GM23338 (cell line): ENCODE data around the gene NTM. TPM values are rescaled to one million over a fixed set of nuclear protein-coding genes. Genes with fewer than 3 reads are reported as not detected.
"Not testable (repeated sequence)": the region's sequence is repeated elsewhere in the genome, so short reads cannot be mapped to it uniquely, and the experiment has no call there.

Experiments used
- ATAC-seq: fragments of 200-7000 bp; cut with Tn5 transposase; 3 replicates; pipeline ENCODE4 v1.9.1; 2020
- DNase-seq: peaks from one replicate; pipeline ENCODE4 v3.0.0-alpha.2; 2015; ENCODE audit warnings: low spot score
- H2AFZ ChIP-seq: fragments of 200-600 bp; sonication (generic); 2 replicates; pipeline ENCODE4 v1.8.0; 2016; ENCODE audit warnings: antibody characterized with exemption, mild to moderate bottlenecking, moderate library complexity
- H3F3A ChIP-seq: fragments of 200-600 bp; sonication (generic); replicated peaks from 2 replicates; pipeline ENCODE4 v1.8.0; 2017; ENCODE audit warnings: antibody characterized with exemption, mixed run types, low read depth
- H3K27ac ChIP-seq: fragments of 200-600 bp; sonication (generic); 2 replicates; pipeline ENCODE4 v1.6.1; 2016; ENCODE audit warnings: low read depth
- H3K27me3 ChIP-seq: fragments of 200-600 bp; sonication (generic); 2 replicates; pipeline ENCODE4 v1.8.0; 2016; ENCODE audit warnings: mild to moderate bottlenecking, mixed run types, moderate library complexity; ENCODE audit not compliant: insufficient read depth
- H3K36me3 ChIP-seq: fragments of 200-600 bp; sonication (generic); 2 replicates; pipeline ENCODE4 v1.8.0; 2016; ENCODE audit warnings: mild to moderate bottlenecking; ENCODE audit not compliant: insufficient read depth
- H3K4me1 ChIP-seq: fragments of 200-600 bp; sonication (generic); 2 replicates; pipeline ENCODE4 v1.8.0; 2016; ENCODE audit warnings: mild to moderate bottlenecking, moderate library complexity; ENCODE audit not compliant: insufficient read depth
- H3K4me2 ChIP-seq: fragments of 200-600 bp; sonication (generic); 2 replicates; pipeline ENCODE4 v1.7.1; 2017; ENCODE audit warnings: mixed run types
- H3K4me3 ChIP-seq: fragments of 200-600 bp; sonication (generic); 2 replicates; pipeline ENCODE4 v1.6.1; 2016; ENCODE audit warnings: mixed run types
- H3K79me2 ChIP-seq: fragments of 200-600 bp; sonication (generic); replicated peaks from 2 replicates; pipeline ENCODE4 v1.8.0; 2017; ENCODE audit warnings: mild to moderate bottlenecking; ENCODE audit not compliant: insufficient read depth
- H3K9me2 ChIP-seq: fragments of 200-600 bp; sonication (generic); 2 replicates; pipeline ENCODE4 v1.8.0; 2017; ENCODE audit not compliant: insufficient read depth
- H4K20me1 ChIP-seq: fragments of 200-600 bp; sonication (generic); replicated peaks from 2 replicates; pipeline ENCODE4 v1.8.0; 2017; ENCODE audit warnings: mild to moderate bottlenecking; ENCODE audit not compliant: insufficient read depth
- H3K27ac Mint-ChIP-seq: 2 replicates; pipeline ENCODE4 v1.8.0; 2020; ENCODE audit warnings: inconsistent platforms, mild to moderate bottlenecking, moderate library complexity, mixed read lengths
- H3K27me3 Mint-ChIP-seq: 3 replicates; pipeline ENCODE4 v1.8.0; 2022; ENCODE audit warnings: low read depth, mild to moderate bottlenecking, moderate library complexity, mixed read lengths, inconsistent platforms; ENCODE audit not compliant: insufficient read depth, poor library complexity
- H3K36me3 Mint-ChIP-seq: 3 replicates; pipeline ENCODE4 v1.8.0; 2021; ENCODE audit warnings: low read depth, mild to moderate bottlenecking, inconsistent platforms, moderate library complexity, mixed read lengths
- H3K4me1 Mint-ChIP-seq: 3 replicates; pipeline ENCODE4 v1.8.0; 2020; ENCODE audit warnings: mild to moderate bottlenecking, inconsistent platforms, mixed read lengths
- H3K4me3 Mint-ChIP-seq: 3 replicates; pipeline ENCODE4 v1.8.0; 2021; ENCODE audit warnings: moderate library complexity, mild to moderate bottlenecking, inconsistent platforms, mixed read lengths
- H3K9me3 Mint-ChIP-seq: 3 replicates; pipeline ENCODE4 v1.8.0; 2020; ENCODE audit warnings: moderate library complexity, mild to moderate bottlenecking, inconsistent platforms, mixed read lengths
- EZH2 ChIP-seq: fragments of 200-600 bp; sonication (generic); IDR thresholded peaks from one replicate; pipeline ENCODE4 v1.8.0; 2017; ENCODE audit warnings: antibody characterized with exemption, mild to moderate bottlenecking, low read depth; ENCODE audit not compliant: unreplicated experiment
- STAT1 ChIP-seq: IDR thresholded peaks from one replicate; pipeline ENCODE4 v1.6.1; 2016; ENCODE audit warnings: antibody characterized with exemption; ENCODE audit not compliant: unreplicated experiment
- polyA plus RNA-seq: library from polyadenylated mRNA; unstranded; fragments of >200 nt; fragmentation: Nextera tagmentation; extraction: Ambion mirVana; gene quantifications from 2 replicates; pipeline ENCODE4 v1.2.1, GENCODE V29; 2016
- total RNA-seq: library from RNA; depleted of rRNA; stranded (reverse); fragments of >200 nt; shearing (Covaris generic); gene quantifications from 2 replicates; pipeline ENCODE4 v1.2.3, GENCODE V29; 2014
- TF ChIP-seq, protein P1 (sequence below), 2 experiments: fragments of 200-600 bp in 1 of 2; sonication (generic) in 1 of 2; conservative IDR thresholded peaks; 2 replicates each; pipeline versions ENCODE4 v1.5.1 to v1.6.1; 2016 to 2017; ENCODE audit warnings: antibody characterized with exemption in 2 of 2, low read depth in 2 of 2, mild to moderate bottlenecking in 2 of 2, moderate library complexity in 1 of 2

The NTM gene
- total and polyA plus RNA-seq, 2 experiments from 2014 or later = 10.6 to 14.6 TPM

DNA sequence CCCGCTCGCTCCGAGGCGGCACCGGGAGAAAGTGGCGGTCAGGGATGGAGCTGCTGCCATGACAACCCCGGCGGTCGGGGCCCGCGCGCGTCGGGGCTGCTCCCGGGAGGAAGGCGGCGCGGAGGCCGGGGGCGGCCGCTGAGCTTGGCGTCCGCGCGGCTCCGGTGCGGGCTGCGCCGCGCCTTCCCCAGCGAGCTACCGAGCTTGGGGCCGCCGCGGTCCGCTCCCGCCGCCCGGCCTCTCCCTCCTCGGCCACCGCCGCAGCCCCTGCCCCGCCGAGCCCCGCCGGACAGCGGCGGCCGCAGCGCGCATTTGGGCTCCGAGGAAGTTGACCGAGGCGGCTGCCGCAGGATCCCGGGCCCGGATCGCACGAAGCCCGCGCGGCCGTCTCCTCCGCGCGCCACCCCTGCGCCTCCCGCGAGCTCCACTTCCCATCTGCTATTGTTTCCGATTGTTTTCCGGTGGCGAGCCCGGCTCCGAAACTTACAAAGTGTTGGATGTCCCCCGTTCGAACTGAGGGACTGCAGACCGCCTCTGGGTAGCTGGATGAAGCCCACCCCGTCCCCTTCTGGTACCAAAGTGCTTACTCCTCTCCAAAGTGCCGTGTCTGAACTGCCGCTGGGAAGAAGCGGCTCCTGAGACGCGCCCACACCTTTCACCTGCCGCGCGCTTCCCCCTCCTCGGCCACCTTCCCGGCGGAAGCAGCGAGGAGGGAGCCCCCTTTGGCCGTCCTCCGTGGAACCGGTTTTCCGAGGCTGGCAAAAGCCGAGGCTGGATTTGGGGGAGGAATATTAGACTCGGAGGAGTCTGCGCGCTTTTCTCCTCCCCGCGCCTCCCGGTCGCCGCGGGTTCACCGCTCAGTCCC, 540.3 kb downstream of the NTM start:
- Histone ChIP-seq H2AFZ (peak overlapping the region; percentile 97), H3K79me2 (peaks cover 5% of the 10 kb centered on the region), H3K27ac (no peak overlapping the region), H3F3A (peaks cover 3% of the 10 kb centered on the region; the same call in 1 of the 2 replicates), H3K4me1 (peaks cover 31% of the 10 kb centered on the region), H4K20me1 (no peaks in the 10 kb centered on the region; the same call in 1 of the 2 replicates), H3K36me3 (no peaks in the 10 kb centered on the region), H3K27me3 (peaks cover 10% of the 10 kb centered on the region), H3K9me2 (no peaks in the 10 kb centered on the region), H3K4me3 (peak overlapping the region; percentile 92), H3K4me2 (peak overlapping the region; percentile 98)
- TF ChIP-seq, protein P1, sequence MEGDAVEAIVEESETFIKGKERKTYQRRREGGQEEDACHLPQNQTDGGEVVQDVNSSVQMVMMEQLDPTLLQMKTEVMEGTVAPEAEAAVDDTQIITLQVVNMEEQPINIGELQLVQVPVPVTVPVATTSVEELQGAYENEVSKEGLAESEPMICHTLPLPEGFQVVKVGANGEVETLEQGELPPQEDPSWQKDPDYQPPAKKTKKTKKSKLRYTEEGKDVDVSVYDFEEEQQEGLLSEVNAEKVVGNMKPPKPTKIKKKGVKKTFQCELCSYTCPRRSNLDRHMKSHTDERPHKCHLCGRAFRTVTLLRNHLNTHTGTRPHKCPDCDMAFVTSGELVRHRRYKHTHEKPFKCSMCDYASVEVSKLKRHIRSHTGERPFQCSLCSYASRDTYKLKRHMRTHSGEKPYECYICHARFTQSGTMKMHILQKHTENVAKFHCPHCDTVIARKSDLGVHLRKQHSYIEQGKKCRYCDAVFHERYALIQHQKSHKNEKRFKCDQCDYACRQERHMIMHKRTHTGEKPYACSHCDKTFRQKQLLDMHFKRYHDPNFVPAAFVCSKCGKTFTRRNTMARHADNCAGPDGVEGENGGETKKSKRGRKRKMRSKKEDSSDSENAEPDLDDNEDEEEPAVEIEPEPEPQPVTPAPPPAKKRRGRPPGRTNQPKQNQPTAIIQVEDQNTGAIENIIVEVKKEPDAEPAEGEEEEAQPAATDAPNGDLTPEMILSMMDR (conservative IDR thresholded peaks at IDR 0.05; ENCODE audit: low read depth in 2 of 2) = no peak
- peak; percentile 20 for TF ChIP-seq EZH2
- TF ChIP-seq STAT1 = no peak
- ATAC-seq (peak; percentile 50), DNase-seq (peak; percentile 61)
- Mint-ChIP-seq H3K4me3 (peak overlapping the region; percentile 92), H3K27me3 (peaks cover 19% of the 10 kb centered on the region), H3K4me1 (peaks cover 59% of the 10 kb centered on the region), H3K36me3 (no peaks in the 10 kb centered on the region; the same call in 2 of the 3 replicates), H3K9me3 (no peaks in the 10 kb centered on the region), H3K27ac (no peak overlapping the region; the same call in 1 of the 2 replicates)

GRCh38 chr11:131911388-131912032, 541.1 kb downstream of the NTM start:
- not testable (repeated sequence) for H3K27ac ChIP-seq, H3K27ac Mint-ChIP-seq, H3K9me3 Mint-ChIP-seq, H3F3A ChIP-seq, H3K9me2 ChIP-seq, H3K79me2 ChIP-seq, H3K36me3 Mint-ChIP-seq, H4K20me1 ChIP-seq, H3K36me3 ChIP-seq
- TF ChIP-seq, protein P1 (conservative IDR thresholded peaks at IDR 0.05; ENCODE audit: low read depth in 2 of 2) = peak; percentile 67 to 86
- peak; percentile 89 for ATAC-seq
- H3K4me1 Mint-ChIP-seq = peaks cover 52% of the 10 kb centered on the region
- H3K4me3 Mint-ChIP-seq = peak overlapping the region; percentile 92
- peak overlapping the region; percentile 98 for H3K4me2 ChIP-seq
- H3K27me3 ChIP-seq = peaks cover 13% of the 10 kb centered on the region
- peaks cover 21% of the 10 kb centered on the region for H3K27me3 Mint-ChIP-seq
- peak overlapping the region; percentile 92 for H3K4me3 ChIP-seq
- peak; percentile 74 for DNase-seq
- peaks cover 29% of the 10 kb centered on the region for H3K4me1 ChIP-seq
- H2AFZ ChIP-seq = peak overlapping the region; percentile 97
